Left ventricle myocardium inferior (tissue), 1 donor: ENCODE measurements around the gene SNRK. TPM values are rescaled to one million over a fixed set of nuclear protein-coding genes. Genes with fewer than 3 reads are reported as not detected.

Experiments
- DNase-seq: peaks from one replicate; pipeline ENCODE4 v3.0.0-alpha.2; 2020
- H3K27ac ChIP-seq: fragments of 200-600 bp; replicated peaks from 2 replicates; pipeline ENCODE4 v1.8.0; 2021
- H3K27me3 ChIP-seq: fragments of 200-600 bp; 2 replicates; pipeline ENCODE4 v1.8.0; 2021; ENCODE audit warnings: low read depth
- H3K36me3 ChIP-seq: fragments of 200-600 bp; 2 replicates; pipeline ENCODE4 v1.8.0; 2021
- H3K4me1 ChIP-seq: fragments of 200-600 bp; 2 replicates; pipeline ENCODE4 v1.8.0; 2021
- H3K4me3 ChIP-seq: fragments of 200-600 bp; 2 replicates; pipeline ENCODE4 v1.8.0; 2021; ENCODE audit warnings: mild to moderate bottlenecking, moderate library complexity
- H3K9me3 ChIP-seq: fragments of 200-600 bp; replicated peaks from 2 replicates; pipeline ENCODE4 v1.8.0; 2021
- CTCF ChIP-seq: fragments of 200-600 bp; IDR thresholded peaks from 2 replicates; pipeline ENCODE4 v1.8.0; 2021; ENCODE audit warnings: antibody characterized with exemption, mild to moderate bottlenecking, borderline replicate concordance
- intact Hi-C: fragments of 100-400 bp; cut with micrococcal nuclease; formaldehyde crosslinking; loops from one replicate; pipeline ENCODE4 v1.11.0; 2022
- total RNA-seq: library from RNA; stranded (reverse); fragmentation: NEBNext Ultra II Directional; extraction: Animal tissue kit (Norgen Biotek cat#: 25700); gene quantifications from one replicate; pipeline ENCODE4 v1.2.1, GENCODE V29; 2021
- donor health status: DM: no; HTN: yes; CAD: no; lungs with severe emphysema.

SNRK gene
- total RNA-seq, 1 donor from 2014 or later, result 23.1 TPM

GRCh38 chr3:43270078-43270477 is 16.3 kb upstream of the SNRK start:
- no peaks in the 10 kb centered on the region for H3K27me3 ChIP-seq
- no peaks in the 10 kb centered on the region for H3K9me3 ChIP-seq
- H3K4me1 ChIP-seq, result no peaks in the 10 kb centered on the region
- intact Hi-C loops, result no loop called here
- no peak overlapping the region for H3K4me3 ChIP-seq
- no peak for DNase-seq
- H3K27ac ChIP-seq, result no peak overlapping the region
- TF ChIP-seq CTCF, result no peak
- no peaks in the 10 kb centered on the region for H3K36me3 ChIP-seq

GRCh38 chr3:43273416-43273815 is 12.9 kb upstream of the SNRK start:
- no peaks in the 10 kb centered on the region for H3K36me3 ChIP-seq
- no peaks in the 10 kb centered on the region for H3K9me3 ChIP-seq
- no peak overlapping the region for H3K4me3 ChIP-seq
- H3K27ac ChIP-seq, result no peak overlapping the region
- intact Hi-C loops, result no loop called here
- no peak for DNase-seq
- no peak for TF ChIP-seq CTCF
- H3K4me1 ChIP-seq, result no peaks in the 10 kb centered on the region
- no peaks in the 10 kb centered on the region for H3K27me3 ChIP-seq

GRCh38 chr3:43279082-43279481 is 7.3 kb upstream of the SNRK start:
- TF ChIP-seq CTCF, result no peak
- intact Hi-C loops, result no loop called here

GRCh38 chr3:43279532-43279931 is 6.8 kb upstream of the SNRK start:
- no peak for DNase-seq
- no peak for TF ChIP-seq CTCF
- intact Hi-C loops, result no loop called here
- Histone ChIP-seq H3K27ac (no peak overlapping the region), H3K4me3 (no peak overlapping the region), H3K36me3 (no peaks in the 10 kb centered on the region), H3K9me3 (no peaks in the 10 kb centered on the region), H3K27me3 (no peaks in the 10 kb centered on the region), H3K4me1 (peaks cover under 1% of the 10 kb centered on the region)

More at GRCh38 chr3:43279082-43279481, 7.3 kb upstream of the SNRK start:
- H3K36me3 ChIP-seq, result no peaks in the 10 kb centered on the region
- no peak overlapping the region for H3K4me3 ChIP-seq
- no peak for DNase-seq
- H3K9me3 ChIP-seq, result no peaks in the 10 kb centered on the region
- no peaks in the 10 kb centered on the region for H3K4me1 ChIP-seq
- no peak overlapping the region for H3K27ac ChIP-seq
- H3K27me3 ChIP-seq, result no peaks in the 10 kb centered on the region

- intact Hi-C loops, result no loop called here
- no peak for DNase-seq
- no peak overlapping the region for H3K27ac ChIP-seq
- no peak for TF ChIP-seq CTCF
- H3K4me3 ChIP-seq, result no peak overlapping the region
- H3K27me3 ChIP-seq, result no peaks in the 10 kb centered on the region
- H3K36me3 ChIP-seq, result no peaks in the 10 kb centered on the region
- H3K9me3 ChIP-seq, result no peaks in the 10 kb centered on the region
- H3K4me1 ChIP-seq, result peaks cover 15% of the 10 kb centered on the region
These were observed 5.3 kb upstream of the SNRK start for GRCh38 chr3:43281020-43281419.

- TF ChIP-seq CTCF, result no peak
- intact Hi-C loops, result no loop called here
- DNase-seq, result no peak
- peaks cover 40% of the 10 kb centered on the region for H3K4me1 ChIP-seq
- H3K4me3 ChIP-seq, result no peak overlapping the region
- no peaks in the 10 kb centered on the region for H3K9me3 ChIP-seq
- no peak overlapping the region for H3K27ac ChIP-seq
- H3K36me3 ChIP-seq, result no peaks in the 10 kb centered on the region
- no peaks in the 10 kb centered on the region for H3K27me3 ChIP-seq
These were observed 2.2 kb upstream of the SNRK start for GRCh38 chr3:43284171-43284570.
